ENCODE data around the gene ZNF829.

The ZNF829 gene

DNA sequence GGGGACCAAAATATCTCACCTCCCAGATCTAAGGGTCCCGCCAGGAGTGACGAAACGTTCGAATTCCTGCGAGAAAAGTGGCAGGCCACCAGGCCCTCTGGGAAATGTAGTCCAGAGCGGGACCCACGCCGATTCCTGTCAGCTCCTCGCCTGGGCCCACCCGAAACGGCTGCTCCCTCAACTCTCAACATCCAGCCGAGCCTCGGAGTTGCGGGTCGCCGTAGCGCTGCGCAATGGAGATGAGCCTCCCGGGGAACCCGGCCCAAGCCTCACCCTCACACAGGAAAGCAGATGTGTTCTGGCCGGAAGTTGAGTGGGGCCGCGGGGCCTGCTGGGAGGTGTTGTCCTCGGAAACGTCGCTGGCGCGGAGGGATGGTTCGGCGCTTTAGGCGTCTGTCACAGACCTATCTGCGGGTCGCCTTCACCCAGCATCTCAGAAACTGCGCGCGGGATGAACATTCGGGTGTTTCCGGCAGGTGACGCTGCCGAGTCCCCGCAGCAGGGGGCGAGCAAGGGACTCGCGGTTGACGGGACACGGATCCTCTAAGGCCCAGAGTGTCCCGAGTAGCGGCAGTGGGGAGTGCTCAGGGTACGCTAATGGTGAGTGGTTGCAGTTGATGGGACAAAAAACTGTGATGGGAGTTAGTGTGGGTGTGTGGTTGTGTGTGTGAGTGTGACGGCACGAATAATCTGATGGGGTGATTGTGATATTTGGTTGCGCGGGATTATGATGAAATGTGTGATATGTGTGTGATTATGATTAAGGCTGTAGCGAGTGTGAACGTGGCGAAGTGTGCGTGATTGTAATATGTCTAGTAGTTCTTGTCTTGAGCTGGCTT is at the start of gene ZNF829, which contains the start of gene ZNF568:
Gene ZNF829 (minus strand): TSS at position 300 of the 839 bp plus-strand sequence. CDS start 1,124 bp downstream, outside the sequence.
Gene ZNF568 (plus strand): TSS at position 341 of the 839 bp plus-strand sequence. CDS start 6,439 bp downstream, outside the sequence.
- peak; percentile 79 to 86 for DNase-seq (ENCODE audit: low read depth in 2 of 2)

DNA sequence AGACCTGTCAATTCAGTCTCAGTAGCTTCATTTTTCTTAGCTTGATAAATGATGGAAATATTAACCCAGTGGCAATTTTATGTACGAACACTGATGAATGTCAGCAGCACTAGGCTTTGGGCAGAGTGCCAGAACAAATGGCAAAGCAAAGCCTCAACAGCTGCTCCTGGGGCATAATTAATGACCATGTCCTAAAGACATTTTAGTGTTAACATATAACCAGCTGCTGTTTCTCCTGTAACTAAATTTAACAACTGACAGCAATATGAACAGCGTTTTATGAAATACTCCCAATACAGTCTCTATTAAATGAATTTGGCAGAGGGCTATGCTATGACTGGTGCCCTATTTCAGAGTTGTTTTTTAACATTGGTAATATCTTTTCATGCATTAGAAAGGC is 47.2 kb upstream of the ZNF829 start:
- no peak for DNase-seq (ENCODE audit: low read depth in 2 of 2)

DNA sequence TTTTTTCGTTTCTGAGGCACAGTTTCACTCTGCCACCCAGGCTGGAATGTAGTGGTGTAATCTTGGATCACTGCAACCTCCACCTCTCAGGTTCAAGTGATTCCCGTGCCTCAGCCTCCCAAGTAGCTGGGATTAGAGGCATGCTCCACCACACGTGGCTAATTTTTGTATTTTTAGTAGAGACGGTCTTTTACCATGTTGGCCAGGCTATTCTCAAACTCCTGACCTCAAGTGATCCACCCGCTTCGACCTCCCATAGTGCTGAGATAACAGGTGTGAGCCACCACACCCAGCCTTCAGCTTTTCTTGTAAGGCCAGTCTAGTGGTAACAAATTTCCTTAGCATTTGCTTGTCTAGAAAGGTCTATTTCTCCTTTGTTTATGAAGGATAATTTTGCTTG is 46.3 kb upstream of the ZNF829 start:
- no peak for DNase-seq (ENCODE audit: low read depth in 2 of 2)

DNA sequence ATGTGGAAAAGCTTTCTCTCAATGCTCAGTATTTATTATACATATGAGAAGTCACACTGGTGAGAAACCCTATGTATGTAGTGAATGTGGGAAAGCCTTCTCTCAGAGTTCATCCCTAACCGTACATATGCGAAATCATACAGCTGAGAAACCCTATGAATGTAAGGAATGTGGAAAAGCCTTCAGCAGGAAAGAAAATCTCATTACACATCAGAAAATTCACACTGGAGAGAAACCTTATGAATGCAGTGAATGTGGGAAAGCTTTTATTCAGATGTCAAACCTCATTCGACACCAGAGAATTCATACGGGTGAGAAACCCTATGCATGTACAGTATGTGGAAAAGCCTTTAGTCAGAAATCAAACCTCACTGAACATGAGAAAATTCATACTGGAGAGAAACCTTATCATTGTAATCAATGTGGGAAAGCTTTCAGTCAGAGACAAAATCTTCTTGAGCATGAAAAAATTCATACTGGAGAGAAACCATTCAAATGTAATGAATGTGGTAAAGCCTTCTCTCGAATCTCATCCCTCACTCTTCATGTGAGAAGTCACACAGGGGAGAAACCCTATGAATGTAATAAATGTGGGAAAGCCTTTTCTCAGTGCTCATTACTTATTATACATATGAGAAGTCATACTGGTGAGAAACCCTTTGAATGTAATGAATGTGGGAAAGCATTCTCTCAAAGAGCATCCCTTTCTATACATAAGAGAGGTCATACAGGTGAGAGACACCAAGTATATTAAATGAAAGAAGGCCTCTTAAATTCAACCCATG is 34.4 kb upstream of the ZNF829 start:
- DNase-seq (ENCODE audit: low read depth in 2 of 2): no peak

DNA sequence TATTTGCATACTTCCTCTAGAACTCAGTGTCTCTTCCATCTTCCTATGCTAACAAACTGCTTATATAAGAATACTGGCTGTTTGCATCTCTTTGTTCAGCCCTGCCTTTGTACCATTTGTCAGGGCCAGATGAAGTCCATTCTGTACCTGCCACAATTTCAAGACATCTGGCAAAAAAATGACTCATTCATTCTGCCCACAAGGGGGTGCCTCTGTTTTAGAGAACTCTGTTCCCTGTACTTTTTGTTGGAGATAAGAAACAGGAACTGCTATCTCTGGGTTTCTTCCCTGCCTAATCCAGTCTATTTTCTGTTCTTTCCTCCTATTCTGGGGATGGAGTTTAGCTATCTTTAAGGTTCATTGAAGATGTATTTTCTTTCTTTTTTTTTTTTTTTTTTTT is 23.1 kb upstream of the ZNF829 start:
- DNase-seq (ENCODE audit: low read depth in 2 of 2): no peak

DNA sequence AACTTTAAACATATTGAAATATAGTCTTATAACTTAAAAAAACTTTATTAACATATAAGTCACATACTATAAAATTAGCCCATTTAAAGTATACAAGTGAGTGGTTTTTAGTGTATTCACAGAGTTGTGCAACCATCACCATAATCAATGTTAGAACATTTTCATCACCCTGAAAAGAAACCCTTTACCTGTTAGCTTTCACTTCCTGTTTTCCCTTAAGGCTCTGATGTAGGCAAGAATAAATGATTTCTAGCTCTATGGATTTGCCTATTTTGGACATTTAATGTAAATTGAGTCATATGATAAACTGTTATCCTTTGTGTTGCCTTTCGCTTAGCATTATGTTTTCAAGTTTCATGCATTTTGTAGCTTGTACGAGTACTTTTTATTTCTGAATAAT is 15.6 kb upstream of the ZNF829 start:
- DNase-seq (ENCODE audit: low read depth in 2 of 2): no peak

DNA sequence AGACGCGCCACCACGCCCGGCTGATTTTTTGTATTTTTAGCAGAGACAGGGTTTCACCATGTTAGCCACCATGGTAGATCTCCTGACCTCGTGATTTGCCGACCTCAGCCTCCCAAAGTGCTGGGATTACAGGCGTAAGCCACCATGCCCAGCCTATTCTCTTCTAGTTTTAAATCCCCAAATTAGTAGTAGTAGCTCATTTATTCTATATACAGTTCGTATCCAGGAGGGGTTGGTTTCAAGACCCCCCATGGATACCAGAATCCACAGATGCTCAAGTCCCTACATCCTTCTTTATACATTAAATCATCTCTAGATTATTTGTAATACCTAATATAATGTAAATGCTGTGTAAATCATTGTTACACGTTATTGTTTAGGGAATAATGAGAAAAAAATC is 2.0 kb upstream of the ZNF829 start:
- DNase-seq (ENCODE audit: low read depth in 2 of 2): no peak

DNA sequence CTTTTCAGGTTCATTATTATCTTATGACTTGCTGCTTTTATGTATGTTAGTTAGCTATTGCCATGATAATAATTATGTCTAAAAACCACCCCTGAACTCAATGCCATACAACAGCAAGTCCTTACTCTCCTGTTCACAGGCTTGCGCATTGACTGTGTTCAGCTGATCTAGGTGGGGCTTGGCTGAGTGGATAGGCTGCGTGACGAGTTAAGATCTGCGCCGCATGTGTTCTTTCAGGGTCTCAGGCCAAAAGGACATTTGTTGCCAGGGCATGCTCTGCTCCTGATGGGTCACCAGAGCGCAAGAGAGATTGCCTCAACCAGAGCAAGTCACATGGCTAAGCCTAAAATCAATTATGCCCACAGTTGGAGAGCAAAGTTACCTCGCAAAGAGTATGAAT is 900 bp upstream of the ZNF829 start:
- no peak for DNase-seq (ENCODE audit: low read depth in 2 of 2)

DNA sequence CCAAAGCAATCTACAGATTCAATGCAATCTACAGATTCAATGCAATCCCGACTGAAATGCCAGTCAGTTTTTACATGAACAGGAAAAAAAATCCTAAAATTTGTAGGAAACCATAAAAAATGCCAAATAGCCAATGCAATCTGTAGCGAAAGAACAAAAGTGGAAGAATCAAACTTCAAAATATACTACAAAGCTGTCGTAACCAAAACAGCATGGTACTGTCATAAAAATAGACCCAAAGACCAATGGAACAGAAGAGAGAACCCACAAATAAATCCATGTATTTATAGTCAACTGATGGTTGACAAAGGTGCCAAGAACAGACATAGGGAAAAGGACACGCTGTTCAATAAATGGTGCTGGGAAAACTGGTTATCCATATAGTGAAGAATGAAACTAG is 17.7 kb downstream of the ZNF829 start:
- DNase-seq (ENCODE audit: low read depth in 2 of 2): no peak

DNA sequence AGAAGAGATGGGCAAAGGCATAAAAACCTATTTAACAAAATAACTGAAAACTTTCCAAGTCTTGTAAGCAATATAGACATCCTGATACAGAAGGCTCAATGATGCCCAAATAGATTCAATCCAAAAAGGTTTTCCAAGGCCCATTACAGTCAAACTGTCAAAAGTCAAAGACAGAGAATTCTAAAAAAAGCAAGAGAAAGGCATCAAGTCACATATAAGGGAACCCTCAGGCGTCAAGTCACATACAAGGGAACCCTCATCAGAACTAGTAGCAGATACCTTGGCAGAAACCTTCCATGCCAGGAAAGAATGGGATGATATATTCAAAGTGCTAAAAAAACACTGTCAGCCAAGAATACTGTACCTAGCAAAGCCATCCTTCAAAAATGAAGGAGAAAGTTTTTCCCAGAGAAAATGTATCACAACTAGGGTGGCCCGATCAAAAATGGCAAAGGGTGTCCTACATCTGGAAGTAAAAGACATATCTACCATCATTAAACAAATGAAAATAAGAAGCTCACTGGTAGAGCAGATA is 21.2 kb downstream of the ZNF829 start:
- DNase-seq (ENCODE audit: low read depth in 2 of 2): no peak

DNA sequence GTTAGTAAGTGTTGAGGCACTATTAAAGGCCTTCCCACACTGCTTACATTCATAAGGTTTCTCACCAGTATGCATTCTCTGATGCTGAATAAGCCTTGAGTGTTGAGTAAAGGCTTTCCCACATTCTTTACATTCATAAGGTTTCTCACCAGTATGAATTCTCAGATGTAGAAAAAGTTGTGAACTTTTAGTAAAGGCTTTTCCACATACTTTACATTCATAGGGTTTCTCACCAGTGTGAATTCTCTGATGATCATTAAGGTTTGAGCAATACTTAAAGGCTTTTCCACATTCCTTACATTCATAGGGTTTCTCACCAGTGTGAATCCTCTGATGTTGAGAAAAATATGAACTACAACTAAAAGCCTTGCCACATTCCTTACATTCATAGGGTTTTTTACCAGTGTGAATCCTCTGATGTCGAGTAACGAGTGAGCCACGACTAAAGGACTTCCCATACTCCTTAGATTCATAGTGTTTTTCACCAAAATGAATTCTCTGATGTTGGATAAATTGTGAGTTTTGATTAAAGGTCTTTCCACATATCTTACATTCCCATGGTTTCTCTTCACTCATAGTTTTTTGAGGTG is 24.2 kb downstream of the ZNF829 start:
- no peak for DNase-seq (ENCODE audit: low read depth in 2 of 2)

DNA sequence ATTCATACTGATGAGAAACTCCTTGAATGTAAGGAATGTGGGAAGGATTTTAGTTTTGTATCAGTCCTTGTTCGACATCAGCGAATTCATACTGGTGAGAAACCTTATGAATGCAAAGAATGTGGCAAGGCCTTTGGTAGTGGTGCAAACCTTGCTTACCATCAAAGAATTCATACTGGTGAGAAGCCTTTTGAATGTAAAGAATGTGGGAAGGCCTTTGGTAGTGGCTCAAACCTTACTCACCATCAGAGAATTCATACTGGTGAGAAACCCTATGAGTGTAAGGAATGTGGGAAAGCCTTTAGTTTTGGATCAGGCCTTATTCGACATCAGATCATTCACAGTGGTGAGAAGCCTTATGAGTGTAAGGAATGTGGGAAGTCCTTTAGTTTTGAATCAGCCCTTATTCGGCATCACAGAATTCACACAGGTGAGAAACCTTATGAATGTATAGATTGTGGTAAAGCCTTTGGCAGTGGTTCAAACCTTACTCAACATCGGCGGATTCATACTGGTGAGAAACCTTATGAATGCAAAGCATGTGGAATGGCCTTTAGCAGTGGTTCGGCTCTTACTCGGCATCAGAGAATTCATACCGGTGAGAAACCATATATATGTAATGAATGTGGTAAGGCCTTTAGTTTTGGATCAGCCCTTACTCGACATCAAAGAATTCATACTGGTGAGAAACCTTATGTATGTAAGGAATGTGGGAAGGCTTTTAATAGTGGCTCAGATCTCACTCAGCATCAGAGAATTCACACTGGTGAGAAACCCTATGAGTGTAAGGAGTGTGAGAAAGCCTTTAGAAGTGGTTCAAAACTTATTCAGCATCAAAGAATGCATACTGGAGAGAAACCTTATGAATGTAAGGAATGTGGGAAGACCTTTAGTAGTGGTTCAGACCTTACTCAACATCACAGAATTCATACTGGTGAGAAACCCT is 38.8 kb downstream of the ZNF829 start:
- no peak for DNase-seq (ENCODE audit: low read depth in 2 of 2)

DNA sequence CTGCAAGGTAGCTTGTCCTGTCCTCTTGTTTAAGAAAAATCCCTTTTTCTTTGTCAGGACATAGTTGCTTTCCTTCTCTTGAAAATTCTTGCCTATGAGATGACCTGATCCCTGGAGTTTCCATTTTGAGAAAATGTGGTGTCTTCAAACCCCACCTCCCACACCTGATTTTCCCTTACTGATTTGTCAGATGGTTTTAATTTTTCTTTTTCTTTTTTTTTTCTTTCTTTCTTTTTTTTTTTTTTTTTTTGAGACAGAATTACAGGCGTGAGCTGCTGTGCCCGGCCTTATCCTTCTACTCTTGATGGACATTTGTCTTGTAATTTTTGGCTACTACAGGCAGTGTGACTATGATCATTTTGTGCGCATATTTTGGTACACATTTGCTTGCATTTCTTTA is 64.2 kb downstream of the ZNF829 start:
- no peak for DNase-seq (ENCODE audit: low read depth in 2 of 2)

DNA sequence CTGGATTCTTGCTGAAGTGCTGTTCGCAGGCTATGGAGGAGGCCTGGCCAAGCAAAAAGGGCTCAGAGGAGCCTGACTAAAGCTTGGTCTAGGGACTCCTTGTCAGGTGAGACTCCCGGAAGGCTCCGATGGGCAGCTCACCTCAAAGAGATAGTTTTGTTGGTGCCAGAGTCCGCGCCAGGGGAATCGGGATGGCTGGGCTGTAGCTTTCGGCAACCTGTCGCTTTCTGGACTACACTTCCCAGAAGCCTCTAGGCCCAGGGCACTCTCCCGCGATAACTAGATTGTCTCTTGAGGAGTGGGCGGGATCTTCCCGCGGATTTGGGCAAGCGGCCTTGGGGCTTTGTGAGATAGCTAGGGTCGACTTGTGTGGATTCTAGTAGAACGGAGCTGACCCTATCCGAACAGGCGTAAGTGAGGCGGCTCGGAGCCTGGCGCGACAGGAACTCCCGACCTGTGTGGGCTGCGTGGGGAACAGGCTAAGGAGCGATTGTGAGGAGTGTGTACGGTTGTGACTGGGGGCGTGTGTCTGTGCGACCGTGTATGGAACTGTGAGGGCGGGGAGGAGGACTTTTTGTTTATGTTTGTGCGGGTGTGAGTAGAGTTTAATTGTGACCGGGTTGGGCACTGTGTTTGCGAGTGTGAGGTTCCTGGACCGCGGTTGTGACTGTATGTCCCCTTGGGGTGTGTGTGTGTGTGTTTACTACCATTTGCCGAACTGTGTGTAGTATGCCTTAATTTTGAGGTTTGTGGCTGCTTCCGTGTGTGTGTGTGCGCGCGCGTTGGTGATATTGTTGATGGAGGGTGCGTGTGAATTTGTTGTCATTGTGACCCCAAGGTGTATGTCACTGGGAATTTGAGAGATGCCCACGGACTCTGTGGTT is 65.3 kb downstream of the ZNF829 start, which contains the start of gene ZNF345:
Gene ZNF345 (plus strand): TSS at position 318 of the 884 bp plus-strand sequence. CDS start 25,955 bp downstream, outside the sequence.
- peak; percentile 65 to 73 for DNase-seq (ENCODE audit: low read depth in 2 of 2)

DNA sequence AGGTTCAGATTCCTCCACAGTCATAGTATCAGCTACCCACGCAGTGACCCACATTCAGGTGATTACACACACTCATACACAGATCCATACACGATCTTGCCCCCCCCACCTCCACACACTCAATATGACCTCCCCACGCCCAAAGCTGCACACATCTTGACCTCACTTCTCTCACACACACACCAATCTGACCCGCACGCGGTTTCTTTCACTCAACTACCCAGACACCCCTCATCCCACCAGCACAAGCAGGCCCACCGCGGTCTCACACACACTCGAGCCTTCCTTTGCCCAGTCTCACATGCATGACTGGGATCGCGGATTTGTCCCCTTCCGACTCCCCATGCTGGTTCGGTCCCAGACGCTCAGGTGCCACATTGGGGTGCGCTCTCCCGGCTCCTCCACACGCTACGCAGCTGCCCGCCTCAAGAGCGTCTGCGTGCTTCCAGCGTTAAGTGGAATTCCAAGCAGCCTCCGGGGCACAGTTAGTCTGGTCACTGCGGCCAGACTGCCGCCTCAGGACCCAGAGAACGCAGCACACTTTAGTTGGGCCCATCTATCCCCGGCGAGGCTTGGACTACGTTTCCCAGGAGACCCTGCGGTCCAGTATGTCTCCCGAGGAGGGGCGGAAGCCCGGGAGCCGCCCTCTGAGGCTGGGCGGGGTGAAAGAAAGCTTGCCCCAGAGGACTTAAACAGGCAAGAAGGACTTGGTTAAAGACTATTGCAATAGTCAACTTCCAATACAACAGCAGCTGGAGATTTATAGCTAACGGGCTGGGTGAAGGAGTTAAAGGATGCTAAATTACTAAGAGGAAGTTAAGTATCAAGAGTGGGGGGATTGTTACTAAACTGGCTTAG is 66.2 kb downstream of the ZNF829 start:
- peak; percentile 76 to 78 for DNase-seq (ENCODE audit: low read depth in 2 of 2)

DNA sequence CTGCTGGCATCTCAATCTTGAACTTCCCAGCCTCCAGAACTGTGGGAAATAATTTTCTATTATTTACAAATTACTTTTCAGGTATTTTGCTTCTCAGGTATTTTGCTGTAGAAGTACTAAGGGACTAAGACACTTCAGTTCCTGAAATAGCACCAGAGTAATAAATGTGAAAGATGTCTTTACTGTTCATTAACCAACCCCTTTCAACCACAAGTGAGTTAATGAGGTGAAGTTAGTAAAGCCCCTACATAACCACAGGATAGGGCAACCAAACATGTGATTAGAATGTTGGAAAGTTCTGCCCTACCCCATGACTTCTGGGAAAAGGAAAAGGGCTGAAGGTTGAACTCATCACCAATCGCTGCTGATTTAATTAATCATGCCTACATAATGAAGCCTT is 68.1 kb downstream of the ZNF829 start:
- no peak for DNase-seq (ENCODE audit: low read depth in 2 of 2)

DNA sequence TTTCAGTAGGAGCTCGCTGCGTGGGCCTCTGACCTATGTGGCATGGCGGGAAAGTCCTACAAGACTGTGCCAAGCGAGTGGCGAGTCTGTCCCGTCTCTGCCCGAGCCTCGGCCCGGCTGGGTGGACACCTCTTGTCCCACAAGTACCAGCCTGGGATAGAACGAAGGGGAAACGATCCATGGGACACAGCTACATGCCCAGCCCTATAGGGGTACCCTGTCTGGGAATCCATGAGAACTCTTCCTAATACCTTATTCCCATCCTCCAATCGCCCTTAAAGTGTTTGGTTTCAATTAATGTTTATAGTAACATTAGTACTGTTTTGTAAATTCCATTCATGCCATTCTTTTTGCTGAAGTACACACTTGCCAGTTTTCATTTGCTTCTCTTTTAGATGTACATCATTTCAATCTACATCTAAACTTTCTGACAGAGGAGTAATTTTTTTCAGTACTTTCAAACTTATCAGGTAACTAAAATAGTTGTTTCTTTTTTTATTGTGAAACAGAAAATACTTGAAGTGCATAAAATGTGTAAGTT is 77.2 kb downstream of the ZNF829 start:
- DNase-seq (ENCODE audit: low read depth in 2 of 2): no peak

Measured in stimulated activated CD4-positive, alpha-beta T cell treated with anti-CD3 and anti-CD28 coated beads, Interleukin-12 subunit alpha, Interleukin-12 subunit beta, amount 100 ng/mL, for 24 hours (primary cell).